ENCODE results near the gene TPGS2.

GRCh38 chr18:36849288-36850006 is 20.6 kb upstream of the TPGS2 start:
- TF ChIP-seq CTCF (IDR thresholded peaks at IDR 0.05) (no peak), POLR2A (IDR thresholded peaks at IDR 0.05) (no peak)
